ENCODE results near the gene PTPRN2.
"Not testable (repeated sequence)": the region's sequence is repeated elsewhere in the genome, so short reads cannot be mapped to it uniquely, and the experiment has no call there.

The PTPRN2 gene

DNA sequence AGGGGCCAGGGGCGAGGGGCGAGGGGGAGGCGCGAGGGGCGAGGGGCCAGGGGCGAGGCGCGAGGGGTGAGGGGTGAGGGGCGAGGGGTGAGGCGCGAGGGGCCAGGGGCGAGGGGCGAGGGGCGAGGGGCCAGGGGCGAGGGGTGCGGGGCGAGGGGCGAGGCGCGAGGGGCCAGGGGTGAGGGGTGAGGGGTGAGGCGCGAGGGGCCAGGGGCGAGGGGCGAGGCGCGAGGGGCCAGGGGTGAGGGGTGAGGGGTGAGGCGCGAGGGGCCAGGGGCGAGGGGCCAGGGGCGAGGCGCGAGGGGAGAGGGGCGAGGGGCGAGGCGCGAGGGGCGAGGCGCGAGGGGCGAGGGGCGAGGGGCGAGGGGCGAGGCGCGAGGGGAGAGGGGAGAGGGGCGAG is 192.3 kb downstream of the PTPRN2 start:
- DNase-seq, result no peak

GRCh38 chr7:158394936-158395335 is 192.7 kb downstream of the PTPRN2 start:
- peak; percentile 22 for DNase-seq

DNA sequence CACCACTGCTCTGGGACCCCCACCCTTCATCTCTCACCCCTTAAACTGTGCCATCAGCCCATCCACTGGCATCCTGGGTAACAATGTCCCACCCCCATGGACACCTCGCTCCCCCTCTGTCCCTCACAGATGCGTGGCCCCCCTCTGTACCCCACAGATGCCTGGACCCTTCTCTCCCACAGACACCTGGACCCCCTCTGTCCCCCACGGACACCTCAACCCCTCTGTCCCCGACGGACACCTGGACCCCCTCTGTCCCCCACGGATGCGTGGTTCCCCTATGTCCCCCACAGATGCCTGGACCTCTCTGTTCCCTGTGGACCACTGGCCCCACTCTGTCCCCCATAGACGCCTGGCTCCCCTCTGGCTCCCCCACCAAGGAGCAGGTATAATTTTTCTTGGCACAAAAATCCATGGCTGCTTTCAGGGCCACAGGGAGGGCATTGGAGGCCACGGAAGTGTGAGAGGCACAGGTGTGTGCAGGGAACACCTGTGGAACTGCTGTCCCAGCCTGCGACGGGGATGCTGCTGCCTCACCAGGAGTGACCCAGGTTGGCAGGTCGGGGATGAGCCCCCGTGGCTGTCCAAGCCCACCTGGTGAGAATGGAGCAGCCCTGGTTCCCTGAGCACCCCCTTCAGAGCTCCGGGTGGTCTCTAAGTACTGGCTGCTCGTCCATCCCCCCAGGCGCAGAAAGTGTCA is 193.5 kb downstream of the PTPRN2 start:
- DNase-seq, result no peak

- DNase-seq, result no peak
Measured at GRCh38 chr7:158392251-158392650, 195.4 kb downstream of the PTPRN2 start.

GRCh38 chr7:158391541-158391940 is 196.1 kb downstream of the PTPRN2 start:
- no peak for DNase-seq

DNA sequence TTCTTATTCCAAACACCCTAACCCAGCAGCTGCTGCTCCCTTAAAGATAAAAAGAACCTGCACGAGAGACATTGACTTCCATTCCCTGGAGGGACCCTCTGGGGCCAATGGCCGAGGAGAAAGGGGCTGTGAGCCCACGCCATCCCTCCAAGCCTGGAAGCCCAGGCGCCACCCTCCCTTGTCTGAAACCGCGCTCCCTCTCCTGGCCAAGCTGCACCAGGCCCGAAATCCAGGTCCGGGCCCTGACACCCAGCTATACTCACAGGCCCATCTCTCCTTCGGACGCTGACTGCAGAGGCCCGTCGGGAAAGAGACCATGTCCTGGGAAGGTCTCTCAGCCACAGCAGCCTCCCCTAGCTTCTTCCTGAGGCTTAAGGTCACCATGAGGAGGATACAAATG is 196.5 kb downstream of the PTPRN2 start:
- DNase-seq, result no peak

- no peak for DNase-seq
Measured at GRCh38 chr7:158390460-158390859, 197.2 kb downstream of the PTPRN2 start.

DNA sequence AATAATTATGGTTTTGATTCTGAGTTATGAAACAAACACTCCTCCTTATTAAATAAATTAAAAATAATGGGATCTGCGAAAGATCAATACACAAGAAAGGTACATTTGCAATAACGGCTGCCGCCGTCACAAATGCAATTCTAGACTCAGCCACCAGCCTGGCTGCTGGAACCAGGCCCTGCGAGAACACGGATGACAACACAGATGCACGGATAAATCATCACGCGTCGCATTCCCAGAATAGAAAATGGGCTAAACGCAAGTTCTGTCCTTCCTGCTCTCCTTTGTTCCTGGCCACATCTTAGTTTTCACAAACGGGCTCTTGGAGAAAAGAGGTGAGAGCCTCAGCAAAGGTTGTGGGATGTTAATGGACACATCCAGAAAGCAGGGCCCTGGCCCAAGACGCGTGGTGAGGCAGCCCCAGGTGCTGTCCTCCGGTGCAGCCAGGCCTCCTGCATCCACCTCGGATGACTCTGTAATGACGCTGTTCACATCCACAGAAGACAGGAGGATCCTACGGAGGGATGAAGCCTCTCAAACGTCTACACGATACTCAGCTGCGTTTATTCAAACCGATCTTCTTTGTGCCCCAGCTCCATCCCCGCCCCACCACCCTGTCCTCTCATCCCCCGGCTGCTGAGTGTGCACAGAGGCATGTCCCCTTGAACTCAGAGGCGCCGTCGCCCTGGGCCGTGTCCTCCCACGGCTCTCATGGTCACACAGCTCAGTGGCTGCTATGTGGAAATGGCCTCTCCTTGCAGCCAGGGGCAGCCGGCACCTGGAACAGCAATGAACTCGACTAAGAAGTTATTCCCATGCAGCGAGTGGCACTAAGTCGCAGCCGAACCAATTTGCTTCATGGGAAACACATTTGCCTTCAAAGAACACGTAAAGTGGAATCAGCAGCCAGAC is 197.9 kb downstream of the PTPRN2 start:
- no peak for DNase-seq

DNA sequence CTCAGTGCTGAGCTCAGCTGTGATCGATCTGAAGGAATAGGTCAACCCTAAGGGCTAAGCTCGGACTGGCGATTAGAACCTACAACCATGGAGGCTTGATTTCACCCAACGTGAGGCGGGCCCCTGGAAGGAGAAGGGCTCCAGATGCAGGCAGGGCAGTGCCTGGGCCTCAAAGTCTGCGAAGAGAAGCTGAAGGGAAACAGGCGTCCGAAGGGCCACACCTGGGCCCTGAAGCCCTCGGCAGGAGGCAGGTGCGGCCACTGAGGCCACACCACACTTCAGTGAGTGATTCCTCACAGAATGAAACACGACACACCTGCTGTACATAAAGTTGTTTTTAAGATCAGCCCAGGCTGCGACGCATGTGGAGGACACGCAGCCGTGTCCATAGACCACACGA is 198.7 kb downstream of the PTPRN2 start:
- DNase-seq, result no peak

- DNase-seq, result no peak
Measured at GRCh38 chr7:158388072-158388471, 199.6 kb downstream of the PTPRN2 start.

DNA sequence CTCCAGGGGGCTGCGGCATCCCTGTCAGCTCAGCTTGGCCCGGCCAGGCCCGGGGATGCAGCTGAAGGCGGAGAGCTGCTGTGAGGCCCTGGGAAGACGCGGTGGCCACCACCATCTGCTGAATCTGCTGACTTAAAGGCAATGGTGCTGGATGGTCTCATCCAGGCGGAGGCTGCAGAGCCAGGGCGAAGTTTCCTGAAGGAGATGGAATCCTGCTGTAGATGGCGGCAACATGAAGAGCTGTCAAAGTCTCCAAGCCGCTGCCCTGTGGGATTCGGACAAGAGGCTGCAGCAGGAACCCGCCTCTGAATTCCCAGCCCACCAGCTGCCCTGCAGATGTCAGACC is 200.1 kb downstream of the PTPRN2 start:
- DNase-seq, result no peak

- no peak for DNase-seq
Measured at GRCh38 chr7:158386866-158387545, 200.6 kb downstream of the PTPRN2 start.

DNA sequence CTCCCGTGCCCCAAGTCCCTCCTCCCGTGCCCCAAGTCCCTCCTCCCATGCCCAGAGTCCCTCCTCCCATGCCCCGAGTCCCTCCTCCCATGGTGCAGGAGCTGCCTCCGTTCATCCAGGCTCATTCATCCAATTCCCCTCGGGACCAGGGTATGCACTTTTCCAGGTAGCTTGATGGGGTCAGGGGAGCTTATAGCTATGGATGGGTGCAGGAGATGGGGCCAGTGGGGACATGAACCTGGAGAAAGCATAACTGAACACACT is 201.3 kb downstream of the PTPRN2 start:
- DNase-seq, result no peak

GRCh38 chr7:158385496-158386354 is 201.9 kb downstream of the PTPRN2 start:
- DNase-seq, result not testable (repeated sequence)

DNA sequence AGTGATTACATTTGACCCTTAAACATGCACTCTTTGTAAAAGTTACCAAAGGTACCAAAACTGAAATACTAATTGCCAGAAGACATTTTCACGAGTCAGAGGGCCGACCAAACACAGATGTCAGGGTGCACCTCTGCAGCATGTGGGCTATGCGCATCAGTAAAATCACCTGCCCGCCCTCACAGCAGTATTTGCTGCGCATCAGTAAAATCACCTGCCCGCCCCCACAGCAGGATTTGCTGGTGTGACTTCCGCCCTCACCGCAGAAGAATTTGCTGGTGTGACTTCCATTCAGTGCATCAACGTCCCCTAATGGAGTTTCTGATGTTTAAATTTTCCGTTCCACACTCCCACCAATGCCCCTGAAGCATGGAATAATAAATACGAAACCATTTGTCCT is 202.9 kb downstream of the PTPRN2 start:
- DNase-seq, result no peak

DNA sequence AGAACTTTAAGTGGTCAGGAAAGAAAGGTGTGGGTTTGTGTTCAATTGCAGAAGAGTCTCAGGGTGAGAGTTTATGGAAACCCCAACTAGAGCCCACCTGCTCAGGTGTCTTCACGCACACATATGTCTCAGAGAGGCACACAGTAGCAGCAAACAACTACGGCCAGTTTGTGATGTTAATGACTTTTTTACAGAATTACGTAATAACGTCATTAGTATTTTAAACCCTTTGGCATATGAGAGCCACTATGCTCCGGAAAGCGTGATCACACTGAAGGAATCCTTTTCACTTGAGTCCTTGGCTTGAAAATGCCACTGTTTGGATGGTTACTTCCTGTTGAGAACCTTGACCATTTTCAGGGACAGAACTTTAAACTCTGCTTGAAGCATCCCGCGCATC is 204.0 kb downstream of the PTPRN2 start:
- no peak for DNase-seq

DNA sequence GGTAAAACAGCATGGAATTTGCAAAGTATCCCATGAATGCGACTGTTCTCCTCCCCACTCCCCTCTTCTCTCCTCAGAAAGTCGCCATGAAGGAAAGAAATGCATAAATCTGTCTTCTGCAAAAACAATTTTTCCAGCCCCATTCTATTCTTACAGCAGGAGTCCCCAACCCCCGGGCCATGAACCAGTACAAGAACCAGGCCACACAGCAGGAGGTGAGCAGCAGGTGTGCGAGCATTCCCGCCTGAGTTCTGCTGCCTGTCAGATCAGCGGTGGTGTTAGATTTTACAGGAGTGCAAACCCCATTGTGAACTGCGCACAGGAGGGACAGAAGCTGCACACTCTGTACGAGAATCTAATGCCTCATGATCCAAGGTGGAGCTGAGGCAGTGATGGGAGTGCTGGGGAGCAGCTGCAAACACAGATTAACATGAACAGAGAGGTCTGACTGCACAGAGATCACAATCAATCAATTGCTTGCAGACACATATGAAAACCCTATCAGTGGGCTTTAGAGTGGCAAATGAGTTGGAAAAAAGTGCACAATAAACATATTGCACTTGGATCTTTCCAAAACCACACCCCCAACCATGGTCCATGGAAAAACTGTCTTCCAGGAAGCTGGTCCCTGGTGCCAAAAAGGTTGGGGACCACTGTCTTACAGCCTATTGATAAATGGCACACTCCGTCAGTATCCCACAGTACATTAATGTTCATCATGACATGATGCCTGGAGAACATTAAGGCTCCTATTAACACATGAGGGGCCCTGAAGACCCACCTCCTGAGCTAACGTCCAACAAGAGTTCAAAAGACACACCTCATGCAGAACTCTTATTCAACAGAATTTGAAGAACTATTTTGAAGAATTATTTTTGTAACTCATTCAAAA is 205.0 kb downstream of the PTPRN2 start:
- no peak for DNase-seq

DNA sequence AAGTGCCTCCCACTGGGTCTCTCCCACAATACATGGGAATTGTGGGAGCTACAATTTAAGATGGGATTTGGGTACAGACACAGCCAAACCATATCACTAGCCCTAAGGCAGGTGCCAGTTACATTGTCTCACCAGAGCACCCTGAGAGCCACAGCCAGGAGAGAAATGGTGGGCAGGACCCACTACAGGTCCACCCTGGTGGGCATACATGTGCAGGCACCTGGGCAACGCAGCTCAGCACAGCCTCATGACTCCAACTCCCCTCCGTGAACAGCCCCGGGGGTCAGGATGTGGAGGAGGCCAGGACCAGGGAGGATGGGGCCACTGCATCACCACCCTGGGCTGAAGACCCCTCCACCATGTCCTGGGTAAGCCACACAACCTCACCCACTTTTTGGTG is 205.7 kb downstream of the PTPRN2 start:
- no peak for DNase-seq

DNA sequence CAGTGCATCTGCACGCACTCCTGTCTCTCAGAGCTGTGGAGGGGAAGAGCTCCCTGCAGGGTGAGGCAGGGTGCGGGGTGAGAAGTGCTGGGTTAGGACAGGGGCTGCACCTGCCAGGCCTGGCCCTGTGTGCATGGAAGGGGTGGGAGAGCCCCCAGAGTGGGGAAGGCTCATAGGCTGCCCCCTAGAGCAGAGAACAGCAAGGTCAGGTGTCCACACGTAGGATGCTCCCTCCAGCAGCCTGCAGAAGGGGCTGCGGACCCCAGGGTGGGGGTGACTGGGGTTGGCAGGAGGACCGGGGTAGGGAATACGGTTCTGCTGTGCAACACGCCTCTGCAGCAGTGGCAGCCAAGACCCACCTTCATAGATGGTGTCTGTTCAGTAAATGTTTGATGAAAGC is 208.6 kb downstream of the PTPRN2 start:
- no peak for DNase-seq

DNA sequence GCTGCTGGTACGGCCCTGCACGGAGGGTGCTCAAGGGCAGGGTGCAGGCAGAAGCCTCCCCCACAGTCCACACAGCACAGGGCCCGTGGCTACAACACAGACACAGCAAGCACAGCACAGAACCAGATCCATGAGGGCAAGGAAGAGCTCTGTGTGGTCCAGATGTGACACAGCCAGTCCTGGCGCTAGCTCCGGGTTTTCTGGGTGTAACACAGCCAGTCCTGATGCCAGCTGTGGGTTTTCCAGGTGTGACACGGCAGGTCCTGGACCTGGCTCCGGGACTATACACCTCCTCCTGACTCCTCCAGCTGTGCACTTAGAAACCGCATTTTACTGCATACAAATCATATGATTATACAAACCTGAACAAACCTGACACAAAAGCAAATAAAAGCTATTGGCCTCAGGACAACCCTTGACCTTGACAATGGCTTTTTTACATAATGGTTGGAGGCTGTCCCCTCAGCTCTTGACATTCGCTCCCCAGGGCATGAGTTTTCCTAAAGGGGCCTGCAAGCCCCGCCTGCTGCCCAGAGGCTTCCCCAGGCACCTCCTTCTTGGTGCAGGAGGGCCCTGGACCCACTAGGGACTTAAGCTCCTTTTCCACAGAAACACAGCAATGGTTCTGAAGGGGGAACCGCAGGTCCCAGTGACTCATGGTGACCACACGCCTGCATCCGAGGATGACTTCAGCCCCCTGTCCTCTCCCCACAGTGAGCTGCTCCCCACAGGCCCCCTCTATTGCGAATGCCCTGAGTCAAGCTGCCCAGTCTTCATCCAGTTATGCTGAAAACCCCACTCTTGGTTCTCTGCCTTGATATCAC is 209.6 kb downstream of the PTPRN2 start:
- no peak for DNase-seq

DNA sequence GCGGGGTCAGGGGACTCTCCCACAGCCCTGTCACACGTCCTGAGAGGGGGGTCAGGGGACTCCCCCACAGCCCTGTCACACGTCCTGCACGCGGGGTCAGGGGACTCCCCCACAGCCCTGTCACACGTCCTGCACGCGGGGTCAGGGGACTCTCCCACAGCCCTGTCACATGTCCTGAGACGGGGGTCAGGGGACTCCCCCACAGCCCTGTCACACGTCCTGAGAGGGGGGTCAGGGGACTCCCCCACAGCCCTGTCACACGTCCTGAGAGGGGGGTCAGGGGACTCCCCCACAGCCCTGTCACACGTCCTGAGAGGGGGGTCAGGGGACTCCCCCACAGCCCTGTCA is 210.8 kb downstream of the PTPRN2 start:
- DNase-seq, result not testable (repeated sequence)

Measured in NCI-H2171 (cell line).